Measurements from ENCODE around the gene TEX29. TPM values are rescaled to one million over a fixed set of nuclear protein-coding genes. Genes with fewer than 3 reads are reported as not detected.
A peak's percentile ranks its signal among the peaks of the same experiment; 100 is the strongest.

The TEX29 gene
- polyA plus RNA-seq, 1 of the 3 experiments (the other 2 are of a cell fraction) = 0.18 TPM

DNA sequence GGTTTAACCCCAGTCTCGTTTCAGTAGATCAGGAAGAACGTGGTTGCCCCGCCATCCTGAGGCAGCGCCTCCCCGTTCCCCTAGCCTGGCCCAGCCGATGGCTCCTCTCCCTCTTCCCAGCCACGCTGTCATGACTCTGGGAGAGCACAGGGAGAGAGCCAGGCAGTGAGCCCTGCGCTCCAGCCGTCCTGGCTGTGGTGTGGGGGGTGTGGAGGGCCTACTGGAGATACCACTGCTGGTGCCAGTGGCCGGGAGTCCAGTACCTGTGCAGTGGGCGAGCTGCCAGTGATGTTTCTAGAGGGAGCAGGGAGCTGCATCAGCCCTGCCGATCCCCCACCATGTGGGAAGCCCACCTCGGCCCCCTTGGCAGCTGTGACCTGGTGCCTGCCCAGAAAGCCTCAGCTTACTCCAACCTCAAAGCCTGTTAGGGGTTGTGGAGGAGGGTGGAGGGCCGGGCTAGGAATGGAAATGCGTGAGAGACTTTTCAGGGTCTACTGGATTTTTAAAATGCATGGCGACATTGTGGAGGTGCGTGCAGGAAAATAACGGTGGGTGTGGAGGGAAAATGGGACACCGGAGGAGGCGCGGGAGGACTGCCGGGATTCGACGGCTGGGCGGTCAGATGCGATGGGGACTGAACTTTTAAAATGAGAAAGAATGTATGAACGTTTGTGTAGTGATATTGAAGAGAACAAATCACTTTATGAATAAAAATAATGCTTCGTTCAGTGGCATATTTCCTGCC, 4.9 kb downstream of the TEX29 start:
- Histone ChIP-seq H3K4me1 (ENCODE audit: control insufficient read depth in 1 of 2, insufficient read depth in 2 of 2, low read depth in 1 of 2, low read length in 1 of 2) (peaks cover 0 to 23% of the 10 kb centered on the region in 2 experiments; a peak in 1 of 4 replicates), H3K9me3 (no peaks in the 10 kb centered on the region), H3F3A (replicated peaks; ENCODE audit: insufficient read depth) (no peaks in the 10 kb centered on the region), H2AFZ (ENCODE audit: low read depth) (no peak overlapping the region), H3K9me2 (no peaks in the 10 kb centered on the region), H3K79me2 (ENCODE audit: insufficient read depth) (no peaks in the 10 kb centered on the region), H4K20me1 (ENCODE audit: insufficient read depth) (no peaks in the 10 kb centered on the region), H3K27me3 (ENCODE audit: insufficient read depth) (peaks cover 72% of the 10 kb centered on the region), H3K4me3 (ENCODE audit: low read depth in 2 of 2, low read length in 1 of 2) (no peak overlapping the region), H3K36me3 (replicated peaks in 1 of 2; ENCODE audit: control insufficient read depth in 1 of 2, insufficient read depth in 2 of 2, low read length in 1 of 2) (no peaks in the 10 kb centered on the region), H3K27ac (ENCODE audit: low read depth in 2 of 2, low read length in 1 of 2) (no peak overlapping the region), H3K9ac (no peak overlapping the region), H3K4me2 (no peak overlapping the region)
- WGBS (ENCODE audit: low lambda C conversion rate) = 26% methylated on average over 25 of the region's 28 CpGs
- ChIA-PET POLR2A (no interaction called here), CTCF (interaction anchor here (0.7 to 1.1 kb wide), 3 partner anchors 9 to 257 kb away, joined by 3 to 4 read pairs (median 3); no protein-coding TSS in a partner anchor)
- DNase-seq = peak; percentile 53
- TF ChIP-seq RXRA (IDR thresholded peaks at IDR 0.05; ENCODE audit: borderline replicate concordance, low read depth) (no peak), NFIC (IDR thresholded peaks at IDR 0.05; ENCODE audit: borderline replicate concordance) (no peak), MEF2A (IDR thresholded peaks at IDR 0.05; ENCODE audit: borderline replicate concordance, low read depth) (no peak), ZBTB33 (IDR thresholded peaks at IDR 0.05; ENCODE audit: borderline replicate concordance, low read depth) (no peak), TEAD4 (IDR thresholded peaks at IDR 0.05; ENCODE audit: borderline replicate concordance, insufficient read depth) (no peak), SIN3A (IDR thresholded peaks at IDR 0.05; ENCODE audit: borderline replicate concordance, low read depth, low read length) (no peak), EP300 (IDR thresholded peaks at IDR 0.05; ENCODE audit: borderline replicate concordance in 1 of 2, low read depth in 1 of 2, low read length in 1 of 2) (no peak), GATA2 (CRISPR knock-in tag; IDR thresholded peaks at IDR 0.05) (no peak), YY1 (IDR thresholded peaks at IDR 0.05; ENCODE audit: low read depth) (no peak), TAF1 (IDR thresholded peaks at IDR 0.05; ENCODE audit: borderline replicate concordance, low read depth, low read length) (no peak), SMC3 (IDR thresholded peaks at IDR 0.05; ENCODE audit: low read depth, low read length) (no peak), MXI1 (IDR thresholded peaks at IDR 0.05; ENCODE audit: low read depth, low read length) (no peak)
- TF ChIP-seq, protein P1, sequence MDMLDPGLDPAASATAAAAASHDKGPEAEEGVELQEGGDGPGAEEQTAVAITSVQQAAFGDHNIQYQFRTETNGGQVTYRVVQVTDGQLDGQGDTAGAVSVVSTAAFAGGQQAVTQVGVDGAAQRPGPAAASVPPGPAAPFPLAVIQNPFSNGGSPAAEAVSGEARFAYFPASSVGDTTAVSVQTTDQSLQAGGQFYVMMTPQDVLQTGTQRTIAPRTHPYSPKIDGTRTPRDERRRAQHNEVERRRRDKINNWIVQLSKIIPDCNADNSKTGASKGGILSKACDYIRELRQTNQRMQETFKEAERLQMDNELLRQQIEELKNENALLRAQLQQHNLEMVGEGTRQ (IDR thresholded peaks at IDR 0.05; ENCODE audit: borderline replicate concordance, low read depth, low read length) = no peak
- TF ChIP-seq, protein P2, sequence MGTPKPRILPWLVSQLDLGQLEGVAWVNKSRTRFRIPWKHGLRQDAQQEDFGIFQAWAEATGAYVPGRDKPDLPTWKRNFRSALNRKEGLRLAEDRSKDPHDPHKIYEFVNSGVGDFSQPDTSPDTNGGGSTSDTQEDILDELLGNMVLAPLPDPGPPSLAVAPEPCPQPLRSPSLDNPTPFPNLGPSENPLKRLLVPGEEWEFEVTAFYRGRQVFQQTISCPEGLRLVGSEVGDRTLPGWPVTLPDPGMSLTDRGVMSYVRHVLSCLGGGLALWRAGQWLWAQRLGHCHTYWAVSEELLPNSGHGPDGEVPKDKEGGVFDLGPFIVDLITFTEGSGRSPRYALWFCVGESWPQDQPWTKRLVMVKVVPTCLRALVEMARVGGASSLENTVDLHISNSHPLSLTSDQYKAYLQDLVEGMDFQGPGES (IDR thresholded peaks at IDR 0.05; ENCODE audit: low read depth, low read length) = no peak

All from SK-N-SH (cell line).